HepG2 (cell line): ENCODE data around the gene GEMIN2. TPM values are rescaled to one million over a fixed set of nuclear protein-coding genes. Genes with fewer than 3 reads are reported as not detected.
A peak's percentile ranks its signal among the peaks of the same experiment; 100 is the strongest.

Source experiments
- ATAC-seq: fragments of 200-7000 bp; cut with Tn5 transposase; 3 replicates; pipeline ENCODE4 v1.9.1; 2020; ENCODE audit warnings: mild to moderate bottlenecking, moderate library complexity
- BruUV-seq: library from RNA; stranded (reverse); fragments of 400-500 nt; replicated peaks from 2 replicates; lab custom pipeline; 2021; lab: Mats Ljungman, UMichigan
- CTCF ChIA-PET: fragments of 300-600 bp; formaldehyde crosslinking; extraction: SDS; loops from one replicate; lab custom pipeline; 2021; ENCODE audit warnings: low total read pairs, inconsistent platforms, low intra/inter-chr PET ratio; lab: Yijun Ruan, JAX
- POLR2A ChIA-PET: fragments of 350-600 bp; sonication (Branson Sonifier 250); formaldehyde crosslinking; loops from one replicate; lab custom pipeline; 2020; ENCODE audit warnings: antibody characterized with exemption, inconsistent platforms; lab: Yijun Ruan, JAX
- DNase-seq: peaks from one replicate; pipeline ENCODE4 v3.0.0-alpha.2; 2015; ENCODE audit warnings: low spot score
- FAIRE-seq: peaks from 3 replicates; lab custom pipeline; 2011; peaks lifted over from hg19 to GRCh38; lab: Jason Lieb, UNC
- H2AFZ ChIP-seq: one replicate; pipeline ENCODE4 v1.6.1; 2011; ENCODE audit warnings: low read length, inconsistent platforms
- H3K27ac ChIP-seq: fragments of 300-600 bp; 3 replicates; pipeline ENCODE4 v1.8.0; 2011; ENCODE audit warnings: mixed run types, mild to moderate bottlenecking, mixed read lengths, low read length, inconsistent platforms; ENCODE audit not compliant: insufficient read depth; ENCODE audit errors: extremely low read length
- H3K27me3 ChIP-seq, 2 experiments: fragments of 200-600 bp in 1 of 2; 2 replicates in 1 of 2; 3 replicates in 1 of 2; pipeline versions ENCODE4 v1.6.0 to v1.8.0; 2011; ENCODE audit warnings: low read length in 2 of 2, mild to moderate bottlenecking in 2 of 2, moderate library complexity in 2 of 2, inconsistent platforms in 1 of 2; ENCODE audit not compliant: insufficient read depth in 2 of 2, control insufficient read depth in 1 of 2
- H3K36me3 ChIP-seq, 2 experiments: fragments of 200-600 bp in 1 of 2; replicated peaks in 1 of 2; 2 replicates in 1 of 2; 3 replicates in 1 of 2; pipeline versions ENCODE4 v1.5.1 to v1.8.0; 2011; ENCODE audit warnings: low read length in 2 of 2, inconsistent platforms in 1 of 2; ENCODE audit not compliant: insufficient read depth in 2 of 2, control insufficient read depth in 1 of 2
- H3K4me1 ChIP-seq: 2 replicates; pipeline ENCODE4 v1.5.1; 2012; ENCODE audit warnings: low read length, inconsistent platforms; ENCODE audit not compliant: insufficient read depth
- H3K4me2 ChIP-seq: 2 replicates; pipeline ENCODE4 v1.6.0; 2011; ENCODE audit warnings: low read depth, low read length, inconsistent platforms
- H3K4me3 ChIP-seq, 3 experiments: fragments of 200-600 bp in 1 of 3; sonication (generic), shearing (Covaris generic) in 1 of 3; replicated peaks in 1 of 3; 2 replicates each; pipeline ENCODE4 v1.5.1; 2011 to 2016; ENCODE audit warnings: low read length in 3 of 3, inconsistent platforms in 2 of 3, low read depth in 2 of 3, mild to moderate bottlenecking in 2 of 3, control low read depth in 1 of 3, mixed read lengths in 1 of 3; ENCODE audit not compliant: insufficient read depth in 1 of 3
- H3K79me2 ChIP-seq: one replicate; pipeline ENCODE4 v1.6.1; 2011; ENCODE audit warnings: low read length, inconsistent platforms; ENCODE audit not compliant: insufficient read depth
- H3K9ac ChIP-seq: 2 replicates; pipeline ENCODE4 v1.6.0; 2011; ENCODE audit warnings: mild to moderate bottlenecking, low read depth, low read length, inconsistent platforms; ENCODE audit not compliant: insufficient read depth
- H3K9me3 ChIP-seq: 2 replicates; pipeline ENCODE4 v1.5.1; 2012; ENCODE audit warnings: mild to moderate bottlenecking, low read length
- H4K20me1 ChIP-seq: 2 replicates; pipeline ENCODE4 v1.6.0; 2011; ENCODE audit warnings: inconsistent platforms, mild to moderate bottlenecking, low read length, moderate library complexity; ENCODE audit not compliant: insufficient read depth
- AGO2 ChIP-seq: fragments of 200-400 bp; formaldehyde crosslinking; optimal IDR thresholded peaks from 2 replicates; pipeline ENCODE3; 2017; ENCODE audit warnings: mild to moderate bottlenecking, low read depth, low read length, moderate library complexity
- PAWR ChIP-seq: sonication (generic); formaldehyde crosslinking; IDR thresholded peaks from 2 replicates; pipeline ENCODE4 v1.4.0; 2020; ENCODE audit warnings: missing genetic modification reagents, mild to moderate bottlenecking, borderline replicate concordance
- POLR2AphosphoS2 ChIP-seq: IDR thresholded peaks from 2 replicates; pipeline ENCODE4 v1.6.1; 2011; ENCODE audit warnings: low read depth, low read length, improper control_type of control experiment
- PPARG ChIP-seq: conservative IDR thresholded peaks from 2 replicates; pipeline ENCODE4 v1.6.1; 2016; ENCODE audit warnings: missing biosample characterization, missing genetic modification reagents
- RBFOX2 ChIP-seq: fragments of 200-400 bp; formaldehyde crosslinking; IDR thresholded peaks from 2 replicates; pipeline ENCODE4 v1.6.1; 2017; ENCODE audit warnings: low read depth, mild to moderate bottlenecking, low read length
- SNAPC2 ChIP-seq: sonication (generic); formaldehyde crosslinking; IDR thresholded peaks from 2 replicates; pipeline ENCODE4 v1.8.1; 2022; ENCODE audit warnings: mild to moderate bottlenecking, missing genetic modification reagents
- SP1 ChIP-seq, 2 experiments: fragments of 450-650 bp in 1 of 2; sonication (generic) in 1 of 2; formaldehyde crosslinking in 1 of 2; IDR thresholded peaks; 2 replicates each; pipeline versions ENCODE4 v1.4.0 to v1.6.1; 2016 to 2020; ENCODE audit warnings: missing genetic modification reagents in 1 of 2
- SRSF1 ChIP-seq: fragments of 200-400 bp; formaldehyde crosslinking; optimal IDR thresholded peaks from 2 replicates; pipeline ENCODE3; 2017; ENCODE audit warnings: mild to moderate bottlenecking, low read depth, low read length, moderate library complexity
- TBX2 ChIP-seq: sonication (generic); formaldehyde crosslinking; IDR thresholded peaks from 2 replicates; pipeline ENCODE4 v1.5.0; 2020; ENCODE audit warnings: missing genetic modification reagents, mild to moderate bottlenecking, borderline replicate concordance
- TBX3 ChIP-seq: fragments of 450-650 bp; IDR thresholded peaks from 2 replicates; pipeline ENCODE4 v1.6.1; 2017; ENCODE audit warnings: antibody characterized with exemption, mild to moderate bottlenecking, inconsistent platforms, borderline replicate concordance
- TCF12 ChIP-seq, 2 experiments: fragments of 450-650 bp in 1 of 2; sonication (generic) in 1 of 2; formaldehyde crosslinking in 1 of 2; IDR thresholded peaks; 2 replicates each; pipeline versions ENCODE4 v1.6.1 to v1.8.0; 2017 to 2022; ENCODE audit warnings: antibody characterized with exemption in 1 of 2, mild to moderate bottlenecking in 1 of 2, missing genetic modification reagents in 1 of 2, moderate library complexity in 1 of 2
- ZNF205 ChIP-seq: IDR thresholded peaks from 2 replicates; pipeline ENCODE4 v1.6.1; 2018; ENCODE audit warnings: missing biosample characterization, missing genetic modification reagents
- ZNF768 ChIP-seq: sonication (generic); formaldehyde crosslinking; IDR thresholded peaks from 2 replicates; pipeline ENCODE4 v1.4.0; 2020; ENCODE audit warnings: missing genetic modification reagents
- ZNF792 ChIP-seq: IDR thresholded peaks from 2 replicates; pipeline ENCODE4 v1.6.1; 2016
- WGBS: methylation state at CpG from one replicate; pipeline ENCODE4 v1.1.6; 2017; ENCODE audit warnings: low lambda C conversion rate; 5-methylcytosine and 5-hydroxymethylcytosine counted together
- in situ Hi-C: cut with HindIII; loops from 2 replicates; pipeline ENCODE4 v1.10.0; 2017; ENCODE audit warnings: low pct_unique_long_range_greater_than_20kb; ENCODE audit not compliant: extremely low pct_ligation_motif_present
- intact Hi-C: fragments of 100-400 bp; cut with micrococcal nuclease; formaldehyde crosslinking; loops from one replicate; pipeline ENCODE4 v1.10.0; 2022; ENCODE audit not compliant: unreplicated experiment
- polyA plus RNA-seq, 8 experiments: library from polyadenylated mRNA; depleted of rRNA in 3 of 8; stranded (reverse) in 7 of 8; unstranded in 1 of 8; fragments of >200 nt; fragmentation: Illumina TruSeq in 4 of 8; extraction: Trizol in 4 of 8; gene quantifications; 2 replicates each; pipeline versions ENCODE4 v1.2.1 to v1.2.3, GENCODE V29; 2011 to 2016; ENCODE audit warnings: low read depth in 4 of 8, missing spikeins in 1 of 8, mixed read lengths in 1 of 8; ENCODE audit not compliant: insufficient read depth in 1 of 8
- total RNA-seq, 5 experiments: library from RNA; depleted of rRNA; stranded (reverse); fragments of >200 nt; fragmentation: Illumina TruSeq; extraction: Trizol; gene quantifications; 2 replicates each; pipeline ENCODE4 v1.2.3, GENCODE V29; 2016; ENCODE audit warnings: low read depth in 1 of 5
- TF ChIP-seq, protein P1 (sequence below): sonication (generic); formaldehyde crosslinking; IDR thresholded peaks from 2 replicates; pipeline ENCODE4 v1.8.1; 2023; ENCODE audit warnings: mild to moderate bottlenecking, missing genetic modification reagents, borderline replicate concordance
- TF ChIP-seq, protein P2 (sequence below): sonication (generic); formaldehyde crosslinking; IDR thresholded peaks from 2 replicates; pipeline ENCODE4 v1.4.0; 2020; ENCODE audit warnings: missing genetic modification reagents, borderline replicate concordance
- TF ChIP-seq, protein P3 (sequence below): sonication (generic); formaldehyde crosslinking; IDR thresholded peaks from 2 replicates; pipeline ENCODE4 v1.4.0; 2020; ENCODE audit warnings: missing genetic modification reagents
- TF ChIP-seq, protein P4 (sequence below): sonication (generic); formaldehyde crosslinking; IDR thresholded peaks from 2 replicates; pipeline ENCODE4 v1.8.0; 2022; ENCODE audit warnings: mild to moderate bottlenecking, missing genetic modification reagents, borderline replicate concordance
- TF ChIP-seq, protein P5 (sequence below): IDR thresholded peaks from 2 replicates; pipeline ENCODE4 v1.6.1; 2012; ENCODE audit warnings: inconsistent platforms

GEMIN2 gene
- total and polyA plus RNA-seq, 2 of the 13 experiments (the other 11 are each of a cell fraction or from before 2014, with no cell fraction given): 54.8 to 110 TPM

DNA sequence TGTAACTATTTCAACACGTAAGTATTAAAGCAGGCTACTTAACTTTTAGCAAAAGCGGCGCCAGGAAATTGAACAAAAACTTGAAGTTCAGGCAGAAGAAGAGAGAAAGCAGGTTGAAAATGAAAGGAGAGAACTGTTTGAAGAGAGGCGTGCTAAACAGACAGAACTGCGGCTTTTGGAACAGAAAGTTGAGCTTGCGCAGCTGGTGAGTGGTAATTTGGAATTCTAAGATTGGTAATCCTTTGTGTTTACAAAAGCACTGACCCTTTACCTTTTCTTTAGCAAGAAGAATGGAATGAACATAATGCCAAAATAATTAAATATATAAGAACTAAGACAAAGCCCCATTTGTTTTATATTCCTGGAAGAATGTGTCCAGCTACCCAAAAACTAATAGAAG lies 64.9 kb downstream of the GEMIN2 start:
- no peak for FAIRE-seq
- Histone ChIP-seq H3K79me2 (peaks cover 42% of the 10 kb centered on the region), H3K9ac (no peak overlapping the region), H3K27ac (no peak overlapping the region), H3K36me3 (peaks cover 44 to 72% of the 10 kb centered on the region in 2 experiments), H3K27me3 (no peaks in the 10 kb centered on the region; a peak in 1 of 5 replicates), H2AFZ (no peak overlapping the region), H3K4me1 (peaks cover 59% of the 10 kb centered on the region), H3K9me3 (no peaks in the 10 kb centered on the region), H4K20me1 (peaks cover 14% of the 10 kb centered on the region), H3K4me3 (no peak overlapping the region), H3K4me2 (no peak overlapping the region)
- WGBS: 97% methylated on average over 6 of the region's 6 CpGs
- no peak for ATAC-seq
- ChIA-PET POLR2A (interaction anchor here (0.7 to 9.0 kb wide), 7 partner anchors 9 to 1317 kb away, joined by 3 to 99 read pairs (median 3); partner anchors contain the start of gene TRAPPC6B), CTCF (no interaction called here)
- in situ Hi-C loops: no loop called here
- intact Hi-C loops: no loop called here
- BruUV-seq: no TSS peak
- DNase-seq: no peak
- TF ChIP-seq TBX3: no peak
- TF ChIP-seq RBFOX2: peak; percentile 9; the same call in 1 of the 2 replicates
- TF ChIP-seq, protein P1, sequence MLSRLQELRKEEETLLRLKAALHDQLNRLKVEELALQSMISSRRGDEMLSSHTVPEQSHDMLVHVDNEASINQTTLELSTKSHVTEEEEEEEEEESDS: peak; percentile 55; the same call in 1 of the 2 replicates
- TF ChIP-seq SNAPC2 (CRISPR knock-in tag): 0 out of 2 replicates have a peak, but pooled peaks have one; percentile 39
- TF ChIP-seq, protein P2, sequence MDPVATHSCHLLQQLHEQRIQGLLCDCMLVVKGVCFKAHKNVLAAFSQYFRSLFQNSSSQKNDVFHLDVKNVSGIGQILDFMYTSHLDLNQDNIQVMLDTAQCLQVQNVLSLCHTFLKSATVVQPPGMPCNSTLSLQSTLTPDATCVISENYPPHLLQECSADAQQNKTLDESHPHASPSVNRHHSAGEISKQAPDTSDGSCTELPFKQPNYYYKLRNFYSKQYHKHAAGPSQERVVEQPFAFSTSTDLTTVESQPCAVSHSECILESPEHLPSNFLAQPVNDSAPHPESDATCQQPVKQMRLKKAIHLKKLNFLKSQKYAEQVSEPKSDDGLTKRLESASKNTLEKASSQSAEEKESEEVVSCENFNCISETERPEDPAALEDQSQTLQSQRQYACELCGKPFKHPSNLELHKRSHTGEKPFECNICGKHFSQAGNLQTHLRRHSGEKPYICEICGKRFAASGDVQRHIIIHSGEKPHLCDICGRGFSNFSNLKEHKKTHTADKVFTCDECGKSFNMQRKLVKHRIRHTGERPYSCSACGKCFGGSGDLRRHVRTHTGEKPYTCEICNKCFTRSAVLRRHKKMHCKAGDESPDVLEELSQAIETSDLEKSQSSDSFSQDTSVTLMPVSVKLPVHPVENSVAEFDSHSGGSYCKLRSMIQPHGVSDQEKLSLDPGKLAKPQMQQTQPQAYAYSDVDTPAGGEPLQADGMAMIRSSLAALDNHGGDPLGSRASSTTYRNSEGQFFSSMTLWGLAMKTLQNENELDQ (CRISPR knock-in tag): no peak
- TF ChIP-seq SRSF1: no peak
- TF ChIP-seq PAWR (CRISPR knock-in tag): 0 out of 2 replicates have a peak, but pooled peaks have one; percentile 31
- TF ChIP-seq ZNF768: no peak
- TF ChIP-seq TBX2: no peak
- 0 out of 2 replicates have a peak, but pooled peaks have one; percentile 12 for TF ChIP-seq ZNF205 (CRISPR knock-in tag)
- peak; percentile 9 for TF ChIP-seq AGO2
- 0 out of 2 replicates have a peak, but pooled peaks have one; percentile 27 for TF ChIP-seq PPARG
- TF ChIP-seq ZNF792: 0 out of 2 replicates have a peak, but pooled peaks have one; percentile 16
- TF ChIP-seq SP1 (IDR thresholded peaks at IDR 0.05): no peak
- TF ChIP-seq SP1 (CRISPR knock-in tag; IDR thresholded peaks at IDR 0.05): no peak
- TF ChIP-seq TCF12 (IDR thresholded peaks at IDR 0.05): no peak
- TF ChIP-seq TCF12 (CRISPR knock-in tag; IDR thresholded peaks at IDR 0.05): no peak
- TF ChIP-seq, protein P3, sequence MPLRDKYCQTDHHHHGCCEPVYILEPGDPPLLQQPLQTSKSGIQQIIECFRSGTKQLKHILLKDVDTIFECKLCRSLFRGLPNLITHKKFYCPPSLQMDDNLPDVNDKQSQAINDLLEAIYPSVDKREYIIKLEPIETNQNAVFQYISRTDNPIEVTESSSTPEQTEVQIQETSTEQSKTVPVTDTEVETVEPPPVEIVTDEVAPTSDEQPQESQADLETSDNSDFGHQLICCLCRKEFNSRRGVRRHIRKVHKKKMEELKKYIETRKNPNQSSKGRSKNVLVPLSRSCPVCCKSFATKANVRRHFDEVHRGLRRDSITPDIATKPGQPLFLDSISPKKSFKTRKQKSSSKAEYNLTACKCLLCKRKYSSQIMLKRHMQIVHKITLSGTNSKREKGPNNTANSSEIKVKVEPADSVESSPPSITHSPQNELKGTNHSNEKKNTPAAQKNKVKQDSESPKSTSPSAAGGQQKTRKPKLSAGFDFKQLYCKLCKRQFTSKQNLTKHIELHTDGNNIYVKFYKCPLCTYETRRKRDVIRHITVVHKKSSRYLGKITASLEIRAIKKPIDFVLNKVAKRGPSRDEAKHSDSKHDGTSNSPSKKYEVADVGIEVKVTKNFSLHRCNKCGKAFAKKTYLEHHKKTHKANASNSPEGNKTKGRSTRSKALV (CRISPR knock-in tag): no peak
- TF ChIP-seq POLR2AphosphoS2: 0 out of 2 replicates have a peak, but pooled peaks have one; percentile 31
- TF ChIP-seq, protein P4, sequence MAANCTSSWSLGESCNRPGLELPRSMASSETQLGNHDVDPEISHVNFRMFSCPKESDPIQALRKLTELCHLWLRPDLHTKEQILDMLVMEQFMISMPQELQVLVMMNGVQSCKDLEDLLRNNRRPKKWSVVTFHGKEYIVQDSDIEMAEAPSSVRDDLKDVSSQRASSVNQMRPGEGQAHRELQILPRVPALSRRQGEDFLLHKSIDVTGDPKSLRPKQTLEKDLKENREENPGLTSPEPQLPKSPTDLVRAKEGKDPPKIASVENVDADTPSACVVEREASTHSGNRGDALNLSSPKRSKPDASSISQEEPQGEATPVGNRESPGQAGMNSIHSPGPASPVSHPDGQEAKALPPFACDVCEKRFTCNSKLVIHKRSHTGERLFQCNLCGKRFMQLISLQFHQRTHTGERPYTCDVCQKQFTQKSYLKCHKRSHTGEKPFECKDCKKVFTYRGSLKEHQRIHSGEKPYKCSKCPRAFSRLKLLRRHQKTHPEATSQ (CRISPR knock-in tag): 0 out of 2 replicates have a peak, but pooled peaks have one; percentile 31
- TF ChIP-seq, protein P5, sequence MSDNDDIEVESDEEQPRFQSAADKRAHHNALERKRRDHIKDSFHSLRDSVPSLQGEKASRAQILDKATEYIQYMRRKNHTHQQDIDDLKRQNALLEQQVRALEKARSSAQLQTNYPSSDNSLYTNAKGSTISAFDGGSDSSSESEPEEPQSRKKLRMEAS: no peak
